SK-N-SH (cell line): ENCODE data around the gene RNF167. TPM values are rescaled to one million over a fixed set of nuclear protein-coding genes. Genes with fewer than 3 reads are reported as not detected.

Experiments used
- CTCF ChIA-PET: fragments of 300-600, 350-600 bp; formaldehyde crosslinking; extraction: SDS; loops from one replicate; lab custom pipeline; 2021; lab: Yijun Ruan, JAX
- POLR2A ChIA-PET: fragments of 350-600 bp; sonication (Branson Sonifier 250); formaldehyde crosslinking; extraction: SDS; loops from one replicate; lab custom pipeline; 2020; ENCODE audit warnings: antibody characterized with exemption, inconsistent platforms; lab: Yijun Ruan, JAX
- DNase-seq: peaks from one replicate; pipeline ENCODE4 v3.0.0; 2012
- H2AFZ ChIP-seq: fragments of 200-600 bp; sonication (generic); 2 replicates; pipeline ENCODE4 v1.8.1; 2016; ENCODE audit warnings: antibody characterized with exemption, mild to moderate bottlenecking, low read depth
- H3F3A ChIP-seq: fragments of 200-600 bp; sonication (generic); replicated peaks from 2 replicates; pipeline ENCODE3; 2016; ENCODE audit warnings: antibody characterized with exemption, mild to moderate bottlenecking; ENCODE audit not compliant: insufficient read depth
- H3K27ac ChIP-seq, 2 experiments: fragments of 200-500 bp in 1 of 2; fragments of 200-600 bp in 1 of 2; sonication (Bioruptor generic) in 1 of 2; sonication (generic), shearing (Covaris generic) in 1 of 2; 2 replicates each; pipeline versions ENCODE4 v1.5.1 to v1.6.1; 2014 to 2016; ENCODE audit warnings: low read depth in 2 of 2, inconsistent platforms in 1 of 2, low read length in 1 of 2, mild to moderate bottlenecking in 1 of 2, mixed read lengths in 1 of 2
- H3K27me3 ChIP-seq: fragments of 200-600 bp; sonication (generic), shearing (Covaris generic); 2 replicates; pipeline ENCODE4 v1.6.1; 2016; ENCODE audit warnings: mixed run types; ENCODE audit not compliant: insufficient read depth
- H3K36me3 ChIP-seq, 2 experiments: fragments of 200-500 bp in 1 of 2; fragments of 200-600 bp in 1 of 2; sonication (Bioruptor generic) in 1 of 2; sonication (generic) in 1 of 2; replicated peaks in 1 of 2; 2 replicates each; pipeline versions ENCODE3 to v1.5.1; 2014 to 2016; ENCODE audit warnings: low read length in 1 of 2, mild to moderate bottlenecking in 1 of 2; ENCODE audit not compliant: insufficient read depth in 2 of 2, control insufficient read depth in 1 of 2
- H3K4me1 ChIP-seq, 2 experiments: fragments of 200-500 bp in 1 of 2; fragments of 200-600 bp in 1 of 2; sonication (Bioruptor generic) in 1 of 2; sonication (generic), shearing (Covaris generic) in 1 of 2; 2 replicates each; pipeline versions ENCODE4 v1.5.1 to v1.6.1; 2014 to 2016; ENCODE audit warnings: low read depth in 1 of 2, low read length in 1 of 2, mixed run types in 1 of 2; ENCODE audit not compliant: insufficient read depth in 2 of 2, control insufficient read depth in 1 of 2
- H3K4me2 ChIP-seq: fragments of 200-600 bp; sonication (generic), shearing (Covaris generic); 2 replicates; pipeline ENCODE4 v1.6.1; 2017; ENCODE audit warnings: mixed run types
- H3K4me3 ChIP-seq, 2 experiments: fragments of 200-500 bp in 1 of 2; fragments of 200-600 bp in 1 of 2; sonication (Bioruptor generic) in 1 of 2; sonication (generic), shearing (Covaris generic) in 1 of 2; 2 replicates each; pipeline versions ENCODE4 v1.5.1 to v1.8.1; 2014 to 2016; ENCODE audit warnings: low read depth in 2 of 2, inconsistent platforms in 1 of 2, low read length in 1 of 2, mild to moderate bottlenecking in 1 of 2, mixed read lengths in 1 of 2, moderate library complexity in 1 of 2
- H3K79me2 ChIP-seq: fragments of 200-600 bp; sonication (generic); 2 replicates; pipeline ENCODE4 v1.8.1; 2017; ENCODE audit warnings: mild to moderate bottlenecking; ENCODE audit not compliant: insufficient read depth
- H3K9ac ChIP-seq: fragments of 200-600 bp; sonication (generic); 2 replicates; pipeline ENCODE4 v1.6.1; 2017; ENCODE audit warnings: mixed run types
- H3K9me2 ChIP-seq: fragments of 200-600 bp; sonication (generic); 2 replicates; pipeline ENCODE4 v1.6.1; 2017; ENCODE audit warnings: mixed run types
- H3K9me3 ChIP-seq: fragments of 200-600 bp; sonication (generic); 2 replicates; pipeline ENCODE4 v1.6.1; 2017; ENCODE audit warnings: mixed run types, mild to moderate bottlenecking, moderate library complexity
- H4K20me1 ChIP-seq: fragments of 200-600 bp; sonication (generic); 2 replicates; pipeline ENCODE4 v1.6.1; 2017; ENCODE audit warnings: mild to moderate bottlenecking, mixed run types; ENCODE audit not compliant: insufficient read depth
- CHD2 ChIP-seq: fragments of 150-350 bp; IDR thresholded peaks from 2 replicates; pipeline ENCODE4 v1.6.1; 2018; ENCODE audit warnings: low read length; ENCODE audit not compliant: partially characterized antibody
- ELF1 ChIP-seq: IDR thresholded peaks from 2 replicates; pipeline ENCODE4 v1.4.0; 2012
- EZH2phosphoT487 ChIP-seq: fragments of 200-600 bp; sonication (generic); IDR thresholded peaks from 2 replicates; pipeline ENCODE4 v1.6.1; 2017; ENCODE audit warnings: low read depth, mixed run types, mild to moderate bottlenecking, antibody characterized with exemption, moderate library complexity, borderline replicate concordance
- FOSL2 ChIP-seq: IDR thresholded peaks from 2 replicates; pipeline ENCODE4 v1.4.0; 2012; ENCODE audit warnings: low read depth, mild to moderate bottlenecking, moderate library complexity, borderline replicate concordance
- GABPA ChIP-seq: IDR thresholded peaks from 2 replicates; pipeline ENCODE4 v1.4.0; 2012; ENCODE audit warnings: low read depth, mild to moderate bottlenecking
- JUND ChIP-seq: IDR thresholded peaks from 2 replicates; pipeline ENCODE4 v1.4.0; 2012
- MAX ChIP-seq: IDR thresholded peaks from 2 replicates; pipeline ENCODE4 v1.4.0; 2012; ENCODE audit warnings: low read depth
- MXI1 ChIP-seq: IDR thresholded peaks from 2 replicates; pipeline ENCODE4 v1.6.1; 2012; ENCODE audit warnings: mild to moderate bottlenecking, low read depth, low read length, improper control_type of control experiment
- NRF1 ChIP-seq: IDR thresholded peaks from 2 replicates; pipeline ENCODE4 v1.6.1; 2012; ENCODE audit warnings: low read depth, mild to moderate bottlenecking, low read length
- POLR2AphosphoS5 ChIP-seq: IDR thresholded peaks from 2 replicates; pipeline ENCODE4 v1.6.1; 2012; ENCODE audit warnings: low read depth, low read length
- RFX5 ChIP-seq: IDR thresholded peaks from 2 replicates; pipeline ENCODE4 v1.6.1; 2012; ENCODE audit warnings: mild to moderate bottlenecking, improper control_type of control experiment, low read length
- SIN3A ChIP-seq: IDR thresholded peaks from 2 replicates; pipeline ENCODE4 v1.6.1; 2012; ENCODE audit warnings: low read depth, mild to moderate bottlenecking, low read length, moderate library complexity, borderline replicate concordance
- TAF1 ChIP-seq: IDR thresholded peaks from 2 replicates; pipeline ENCODE4 v1.6.1; 2012; ENCODE audit warnings: low read depth, mild to moderate bottlenecking, low read length, moderate library complexity, borderline replicate concordance
- YY1 ChIP-seq: IDR thresholded peaks from 2 replicates; pipeline ENCODE4 v1.4.0; 2012; ENCODE audit warnings: low read depth, mild to moderate bottlenecking
- ZBTB33 ChIP-seq: IDR thresholded peaks from 2 replicates; pipeline ENCODE4 v1.4.0; 2012; ENCODE audit warnings: low read depth, borderline replicate concordance
- WGBS: methylation state at CpG from one replicate; pipeline ENCODE4 v1.1.6; 2017; ENCODE audit warnings: low lambda C conversion rate; 5-methylcytosine and 5-hydroxymethylcytosine counted together
- polyA plus RNA-seq, 3 experiments: library from polyadenylated mRNA; depleted of rRNA; stranded (reverse); fragments of >200 nt; gene quantifications; 2 replicates each; pipeline ENCODE4 v1.2.3, GENCODE V29; 2012
- TF ChIP-seq, protein P1 (sequence below): IDR thresholded peaks from 2 replicates; pipeline ENCODE4; 2012

The RNF167 gene
- polyA plus RNA-seq, 1 of the 3 experiments (the other 2 are of a cell fraction) = 115 TPM

GRCh38 chr17:4940555-4941318 lies 669 bp downstream of the RNF167 start:
- Histone ChIP-seq H3K9ac (peak overlapping the region; percentile 83), H2AFZ (peak overlapping the region; percentile 74), H3K4me1 (peaks cover 22 to 34% of the 10 kb centered on the region in 2 experiments), H3K9me2 (no peaks in the 10 kb centered on the region), H3K36me3 (peaks cover 30 to 43% of the 10 kb centered on the region in 2 experiments), H3K4me3 (peak overlapping the region; percentile 80 to 86), H3K9me3 (no peaks in the 10 kb centered on the region), H3F3A (peaks cover 49% of the 10 kb centered on the region), H3K79me2 (peaks cover 70% of the 10 kb centered on the region), H3K4me2 (peak overlapping the region; percentile 97), H4K20me1 (peaks cover 27% of the 10 kb centered on the region), H3K27me3 (no peaks in the 10 kb centered on the region), H3K27ac (peak overlapping the region; percentile 94 to 98)
- peak; percentile 85 for DNase-seq
- ChIA-PET POLR2A (interaction anchor here (0.8 to 2.0 kb wide), 4 partner anchors 11 to 40 kb away, joined by 3 to 35 read pairs (median 17); partner anchors contain the start of genes ENO3 and SPAG7), CTCF (interaction anchor here (1.0 to 3.9 kb wide), 7 partner anchors 8 to 121 kb away, joined by 3 to 29 read pairs (median 3); partner anchors contain the start of genes CHRNE, PFN1 and SPAG7)
- under 1% methylated on average over 27 of the region's 29 CpGs for WGBS
- TF ChIP-seq MAX = peak; percentile 41; the same call in 1 of the 2 replicates
- TF ChIP-seq MXI1 = peak; percentile 60
- peak; percentile 44; the same call in 1 of the 2 replicates for TF ChIP-seq POLR2AphosphoS5
- peak; percentile 89 for TF ChIP-seq GABPA
- no peak for TF ChIP-seq NRF1
- TF ChIP-seq EZH2phosphoT487 = no peak
- TF ChIP-seq SIN3A = no peak
- no peak for TF ChIP-seq ZBTB33
- no peak for TF ChIP-seq FOSL2
- no peak for TF ChIP-seq YY1
- TF ChIP-seq RFX5 = no peak
- peak; percentile 9 for TF ChIP-seq TAF1
- no peak; the same call in 1 of the 2 replicates for TF ChIP-seq JUND
- TF ChIP-seq CHD2 = no peak
- peak; percentile 60 for TF ChIP-seq ELF1
- TF ChIP-seq, protein P1, sequence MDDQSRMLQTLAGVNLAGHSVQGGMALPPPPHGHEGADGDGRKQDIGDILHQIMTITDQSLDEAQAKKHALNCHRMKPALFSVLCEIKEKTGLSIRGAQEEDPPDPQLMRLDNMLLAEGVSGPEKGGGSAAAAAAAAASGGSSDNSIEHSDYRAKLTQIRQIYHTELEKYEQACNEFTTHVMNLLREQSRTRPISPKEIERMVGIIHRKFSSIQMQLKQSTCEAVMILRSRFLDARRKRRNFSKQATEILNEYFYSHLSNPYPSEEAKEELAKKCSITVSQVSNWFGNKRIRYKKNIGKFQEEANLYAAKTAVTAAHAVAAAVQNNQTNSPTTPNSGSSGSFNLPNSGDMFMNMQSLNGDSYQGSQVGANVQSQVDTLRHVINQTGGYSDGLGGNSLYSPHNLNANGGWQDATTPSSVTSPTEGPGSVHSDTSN = no peak
